Stomach (tissue), 4 donors: ENCODE measurements around the gene TUBG2.

Experiments used
- EP300 ChIP-seq: sonication (generic); formaldehyde crosslinking; IDR thresholded peaks from one replicate; pipeline ENCODE4 v1.6.1; 2017; ENCODE audit warnings: antibody characterized with exemption
- TF ChIP-seq, protein P1 (sequence below), 7 experiments: fragments of 450-650 bp in 4 of 7; fragments of 200-600 bp in 3 of 7; sonication (generic) in 3 of 7; IDR thresholded peaks; one replicate each; pipeline ENCODE4 v1.5.1; 2016 to 2019; ENCODE audit warnings: antibody characterized with exemption in 7 of 7, control low read depth in 2 of 7, mild to moderate bottlenecking in 1 of 7

DNA sequence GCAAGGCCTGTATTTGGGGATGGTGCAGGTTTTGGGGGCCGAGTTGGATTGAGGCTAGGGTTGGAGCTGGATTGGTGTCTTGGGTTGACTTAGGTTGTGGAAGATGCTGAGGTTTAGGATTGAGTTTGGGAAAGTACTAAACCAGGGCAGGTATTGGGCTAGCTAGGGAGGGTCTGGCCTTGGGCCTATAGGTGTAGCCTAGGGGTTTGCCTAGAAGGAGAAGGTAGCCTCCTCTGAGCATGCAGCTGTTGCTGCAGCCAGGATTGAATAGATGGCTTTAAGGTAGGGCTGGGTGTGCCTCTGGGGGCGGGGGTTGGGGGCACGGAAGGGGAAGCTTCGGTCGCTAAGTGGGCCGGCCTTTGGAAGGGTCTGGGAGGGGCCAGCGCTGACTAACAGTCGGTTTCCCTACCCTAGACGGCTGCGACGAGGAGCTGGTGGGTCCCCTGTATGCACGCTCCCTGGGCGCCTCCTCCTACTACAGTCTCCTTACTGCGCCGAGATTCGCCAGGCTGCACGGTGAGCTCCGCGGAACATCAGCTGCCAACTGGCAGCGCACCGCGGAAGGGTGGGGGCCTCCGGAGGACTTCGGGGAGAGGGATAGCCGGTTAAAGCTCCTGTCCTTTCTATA lies 24.4 kb downstream of the TUBG2 start:
- TF ChIP-seq, protein P1, sequence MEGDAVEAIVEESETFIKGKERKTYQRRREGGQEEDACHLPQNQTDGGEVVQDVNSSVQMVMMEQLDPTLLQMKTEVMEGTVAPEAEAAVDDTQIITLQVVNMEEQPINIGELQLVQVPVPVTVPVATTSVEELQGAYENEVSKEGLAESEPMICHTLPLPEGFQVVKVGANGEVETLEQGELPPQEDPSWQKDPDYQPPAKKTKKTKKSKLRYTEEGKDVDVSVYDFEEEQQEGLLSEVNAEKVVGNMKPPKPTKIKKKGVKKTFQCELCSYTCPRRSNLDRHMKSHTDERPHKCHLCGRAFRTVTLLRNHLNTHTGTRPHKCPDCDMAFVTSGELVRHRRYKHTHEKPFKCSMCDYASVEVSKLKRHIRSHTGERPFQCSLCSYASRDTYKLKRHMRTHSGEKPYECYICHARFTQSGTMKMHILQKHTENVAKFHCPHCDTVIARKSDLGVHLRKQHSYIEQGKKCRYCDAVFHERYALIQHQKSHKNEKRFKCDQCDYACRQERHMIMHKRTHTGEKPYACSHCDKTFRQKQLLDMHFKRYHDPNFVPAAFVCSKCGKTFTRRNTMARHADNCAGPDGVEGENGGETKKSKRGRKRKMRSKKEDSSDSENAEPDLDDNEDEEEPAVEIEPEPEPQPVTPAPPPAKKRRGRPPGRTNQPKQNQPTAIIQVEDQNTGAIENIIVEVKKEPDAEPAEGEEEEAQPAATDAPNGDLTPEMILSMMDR (IDR thresholded peaks at IDR 0.05) = no peak
- no peak for TF ChIP-seq EP300
